CD14-positive monocyte (primary cell): ENCODE data around the gene GALNT18. TPM values are rescaled to one million over a fixed set of nuclear protein-coding genes. Genes with fewer than 3 reads are reported as not detected.

Experiments used
- DNase-seq, 3 donors: peaks; one replicate each; pipeline ENCODE4 v3.0.0-alpha.2; 2011 to 2022
- H2AFZ ChIP-seq: 2 replicates; pipeline ENCODE4 v1.6.0; 2012; ENCODE audit warnings: mild to moderate bottlenecking, low read depth, low read length, inconsistent platforms; ENCODE audit not compliant: insufficient read depth, poor library complexity, severe bottlenecking
- H3K27ac ChIP-seq, 2 donors: 1 replicate in 1 of 2; 2 replicates in 1 of 2; pipeline ENCODE4 v1.5.1; 2012 to 2013; ENCODE audit warnings: low read length in 2 of 2, control low read depth in 1 of 2, inconsistent platforms in 1 of 2, low read depth in 1 of 2, mild to moderate bottlenecking in 1 of 2
- H3K27me3 ChIP-seq, 2 donors: one replicate each; pipeline versions ENCODE4 v1.6.0 to v1.6.1; 2011 to 2013; ENCODE audit warnings: low read length in 2 of 2; ENCODE audit not compliant: control insufficient read depth in 2 of 2, insufficient read depth in 2 of 2
- H3K36me3 ChIP-seq, 2 donors: replicated peaks in 1 of 2; 1 replicate in 1 of 2; 2 replicates in 1 of 2; pipeline versions ENCODE4 v1.5.1 to v1.6.1; 2012 to 2013; ENCODE audit warnings: low read length in 2 of 2, control low read depth in 1 of 2, inconsistent platforms in 1 of 2, mild to moderate bottlenecking in 1 of 2; ENCODE audit not compliant: insufficient read depth in 2 of 2, control insufficient read depth in 1 of 2
- H3K4me1 ChIP-seq, 2 donors: 1 replicate in 1 of 2; 2 replicates in 1 of 2; pipeline versions ENCODE4 v1.5.1 to v1.6.1; 2012 to 2013; ENCODE audit warnings: low read length in 2 of 2, control low read depth in 1 of 2, inconsistent platforms in 1 of 2, mild to moderate bottlenecking in 1 of 2, moderate library complexity in 1 of 2; ENCODE audit not compliant: insufficient read depth in 2 of 2, control insufficient read depth in 1 of 2
- H3K4me2 ChIP-seq: replicated peaks from 2 replicates; pipeline ENCODE3; 2012; ENCODE audit warnings: low read length, moderate library complexity, mild to moderate bottlenecking; ENCODE audit not compliant: poor library complexity, severe bottlenecking; ENCODE audit errors: extremely low read depth
- H3K4me3 ChIP-seq, 3 experiments: fragments of 200-600 bp in 1 of 3; sonication (generic) in 1 of 3; replicated peaks in 1 of 3; 1 replicate in 2 of 3; 2 replicates in 1 of 3; pipeline ENCODE4 v1.5.1; 2011 to 2013; ENCODE audit warnings: low read length in 3 of 3, mild to moderate bottlenecking in 3 of 3, control low read depth in 2 of 3, low read depth in 2 of 3, inconsistent platforms in 1 of 3, moderate library complexity in 1 of 3
- H3K79me2 ChIP-seq: 2 replicates; pipeline ENCODE4 v1.6.0; 2012; ENCODE audit warnings: mild to moderate bottlenecking, control low read depth, inconsistent platforms, low read length, moderate library complexity; ENCODE audit not compliant: insufficient read depth
- H3K9ac ChIP-seq: 2 replicates; pipeline ENCODE4 v1.6.0; 2017; ENCODE audit warnings: low read length, mild to moderate bottlenecking; ENCODE audit not compliant: insufficient read depth, poor library complexity, severe bottlenecking
- H3K9me3 ChIP-seq, 2 donors: replicated peaks in 1 of 2; 1 replicate in 1 of 2; 2 replicates in 1 of 2; pipeline versions ENCODE4 v1.5.1 to v1.6.1; 2012 to 2013; ENCODE audit warnings: low read length in 2 of 2, control low read depth in 1 of 2; ENCODE audit not compliant: control insufficient read depth in 1 of 2, insufficient read depth in 1 of 2
- H4K20me1 ChIP-seq: 2 replicates; pipeline ENCODE4 v1.6.0; 2012; ENCODE audit warnings: mild to moderate bottlenecking, low read length, control low read depth, moderate library complexity; ENCODE audit not compliant: insufficient read depth
- H3K27ac Mint-ChIP-seq, 7 donors: one replicate each; pipeline ENCODE4 v1.8.0; 2020; ENCODE audit warnings: mild to moderate bottlenecking in 7 of 7, mixed read lengths in 7 of 7, moderate library complexity in 6 of 7, inconsistent platforms in 2 of 7
- H3K27me3 Mint-ChIP-seq, 3 donors: one replicate each; pipeline ENCODE4 v1.8.0; 2021 to 2022; ENCODE audit warnings: low read depth in 3 of 3, mild to moderate bottlenecking in 3 of 3, mixed read lengths in 3 of 3, moderate library complexity in 3 of 3, inconsistent platforms in 1 of 3
- H3K36me3 Mint-ChIP-seq, 2 donors: one replicate each; pipeline ENCODE4 v1.8.0; 2020; ENCODE audit warnings: mixed read lengths in 2 of 2, inconsistent platforms in 1 of 2, mild to moderate bottlenecking in 1 of 2
- H3K4me1 Mint-ChIP-seq: one replicate; pipeline ENCODE4 v1.8.0; 2020; ENCODE audit warnings: mild to moderate bottlenecking, mixed read lengths
- H3K4me3 Mint-ChIP-seq, 2 donors: one replicate each; pipeline ENCODE4 v1.8.0; 2020; ENCODE audit warnings: mild to moderate bottlenecking in 2 of 2, mixed read lengths in 2 of 2, moderate library complexity in 1 of 2
- H3K9me3 Mint-ChIP-seq, 7 donors: one replicate each; pipeline ENCODE4 v1.8.0; 2020 to 2022; ENCODE audit warnings: mixed read lengths in 7 of 7, mild to moderate bottlenecking in 6 of 7, moderate library complexity in 6 of 7, inconsistent platforms in 2 of 7
- CTCF ChIP-seq: fragments of 200-600 bp; IDR thresholded peaks from one replicate; pipeline ENCODE4 v1.8.0; 2022; ENCODE audit warnings: antibody characterized with exemption, mild to moderate bottlenecking
- intact Hi-C, 2 donors: fragments of 100-400 bp; cut with micrococcal nuclease; formaldehyde crosslinking; loops; one replicate each; pipeline versions ENCODE4 v1.15.0 to v1.15.1; 2023
- polyA plus RNA-seq, 3 donors: library from polyadenylated mRNA; depleted of rRNA in 1 of 3; unstranded in 2 of 3; stranded (reverse) in 1 of 3; fragments of 300-500 nt in 2 of 3; fragments of >200 nt in 1 of 3; fragmentation: Illumina TruSeq in 2 of 3; gene quantifications; 1 replicate in 2 of 3; 2 replicates in 1 of 3; pipeline ENCODE4 v1.2.3, GENCODE V29; 2012 to 2021

Gene GALNT18
- polyA plus RNA-seq, 3 donors: not detected

DNA sequence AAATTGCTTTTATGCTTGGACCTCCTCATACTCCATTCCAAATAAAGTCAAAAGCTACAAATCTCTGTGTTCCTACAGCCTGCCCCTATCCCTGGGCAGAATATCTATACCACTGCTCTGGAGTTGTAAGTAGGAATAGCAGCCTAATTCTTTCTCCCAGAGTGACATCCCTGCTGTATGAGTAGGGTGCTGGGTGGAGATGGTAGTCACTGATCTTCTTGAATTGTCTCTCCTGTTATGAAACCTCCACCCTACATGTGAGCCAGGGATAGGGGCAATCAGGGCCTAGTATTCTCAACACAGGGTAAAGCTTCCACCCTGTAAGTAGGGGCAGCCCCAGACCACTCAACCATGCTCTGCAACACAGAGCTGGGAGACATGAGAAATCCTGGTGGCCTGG lies 19.8 kb downstream of the GALNT18 start:
- no peaks in the 10 kb centered on the region for H4K20me1 ChIP-seq
- no peaks in the 10 kb centered on the region for H3K9me3 ChIP-seq
- no peaks in the 10 kb centered on the region for H3K79me2 ChIP-seq
- no peak overlapping the region for H3K9ac ChIP-seq
- no peaks in the 10 kb centered on the region for H3K36me3 ChIP-seq
- H3K4me3 ChIP-seq: no peak overlapping the region
- no peak overlapping the region for H2AFZ ChIP-seq
- Mint-ChIP-seq H3K27me3 (peaks cover 2 to 8% (median 3%) of the 10 kb centered on the region in 3 donors), H3K36me3 (no peaks in the 10 kb centered on the region), H3K4me1 (no peaks in the 10 kb centered on the region), H3K4me3 (no peak overlapping the region), H3K9me3 (peaks cover 0 to 9% (median 5%) of the 10 kb centered on the region in 7 donors), H3K27ac (no peak overlapping the region)
- TF ChIP-seq CTCF: no peak
- no peak overlapping the region for H3K4me2 ChIP-seq
- H3K4me1 ChIP-seq: no peaks in the 10 kb centered on the region
- no peaks in the 10 kb centered on the region for H3K27me3 ChIP-seq
- DNase-seq: no peak
- intact Hi-C loops: no loop called here
- H3K27ac ChIP-seq: no peak overlapping the region

- H3K79me2 ChIP-seq: no peaks in the 10 kb centered on the region
- no peaks in the 10 kb centered on the region for H3K36me3 ChIP-seq
- TF ChIP-seq CTCF: no peak
- no peaks in the 10 kb centered on the region for H3K4me1 ChIP-seq
- no peak overlapping the region for H3K27ac ChIP-seq
- Mint-ChIP-seq H3K27me3 (peaks cover 2 to 8% (median 3%) of the 10 kb centered on the region in 3 donors), H3K9me3 (peaks cover 0 to 9% (median 5%) of the 10 kb centered on the region in 7 donors), H3K4me1 (no peaks in the 10 kb centered on the region), H3K27ac (no peak overlapping the region), H3K36me3 (no peaks in the 10 kb centered on the region), H3K4me3 (no peak overlapping the region)
- no peak overlapping the region for H3K9ac ChIP-seq
- no peaks in the 10 kb centered on the region for H3K27me3 ChIP-seq
- H3K4me3 ChIP-seq: no peak overlapping the region
- intact Hi-C loops: no loop called here
- H2AFZ ChIP-seq: no peak overlapping the region
- H3K4me2 ChIP-seq: no peak overlapping the region
- no peak for DNase-seq
- no peaks in the 10 kb centered on the region for H3K9me3 ChIP-seq
- no peaks in the 10 kb centered on the region for H4K20me1 ChIP-seq
Observed at GRCh38 chr11:11600288-11600687, 21.5 kb downstream of the GALNT18 start.
